ENCODE data around the gene ABCA10. TPM values are rescaled to one million over a fixed set of nuclear protein-coding genes. Genes with fewer than 3 reads are reported as not detected.

Gene ABCA10
- total RNA-seq, 1 experiment from 2014 or later: 18.3 TPM

DNA sequence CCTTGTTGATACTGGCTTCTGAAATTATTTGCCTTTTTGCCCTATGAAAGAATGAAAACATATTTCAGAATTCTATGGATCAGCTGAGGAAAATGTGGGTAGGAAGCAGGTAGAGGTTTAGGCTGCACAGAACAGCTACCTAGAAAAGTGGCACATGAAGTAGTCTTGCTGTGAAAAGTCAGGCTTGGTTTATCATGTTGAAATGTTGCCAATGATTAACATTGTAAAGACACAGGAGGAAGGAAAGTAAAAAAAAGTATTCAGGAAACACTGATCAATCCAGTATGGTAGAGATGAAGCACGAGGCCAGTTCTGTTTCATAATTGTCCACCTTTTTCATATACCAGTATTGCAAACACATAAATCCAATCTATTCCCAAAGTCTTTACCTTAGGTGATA lies 116.8 kb downstream of the ABCA10 start:
- Mint-ChIP-seq H3K27me3 (ENCODE audit: insufficient read depth, unreplicated experiment) (no peaks in the 10 kb centered on the region), H3K9me3 (ENCODE audit: unreplicated experiment) (no peaks in the 10 kb centered on the region), H3K4me3 (ENCODE audit: unreplicated experiment) (no peak overlapping the region), H3K4me1 (ENCODE audit: insufficient read depth, unreplicated experiment) (no peaks in the 10 kb centered on the region), H3K27ac (ENCODE audit: low read depth, unreplicated experiment) (no peak overlapping the region), H3K36me3 (ENCODE audit: insufficient read depth, unreplicated experiment) (peaks cover 20% of the 10 kb centered on the region)
- TF ChIP-seq, protein P1, sequence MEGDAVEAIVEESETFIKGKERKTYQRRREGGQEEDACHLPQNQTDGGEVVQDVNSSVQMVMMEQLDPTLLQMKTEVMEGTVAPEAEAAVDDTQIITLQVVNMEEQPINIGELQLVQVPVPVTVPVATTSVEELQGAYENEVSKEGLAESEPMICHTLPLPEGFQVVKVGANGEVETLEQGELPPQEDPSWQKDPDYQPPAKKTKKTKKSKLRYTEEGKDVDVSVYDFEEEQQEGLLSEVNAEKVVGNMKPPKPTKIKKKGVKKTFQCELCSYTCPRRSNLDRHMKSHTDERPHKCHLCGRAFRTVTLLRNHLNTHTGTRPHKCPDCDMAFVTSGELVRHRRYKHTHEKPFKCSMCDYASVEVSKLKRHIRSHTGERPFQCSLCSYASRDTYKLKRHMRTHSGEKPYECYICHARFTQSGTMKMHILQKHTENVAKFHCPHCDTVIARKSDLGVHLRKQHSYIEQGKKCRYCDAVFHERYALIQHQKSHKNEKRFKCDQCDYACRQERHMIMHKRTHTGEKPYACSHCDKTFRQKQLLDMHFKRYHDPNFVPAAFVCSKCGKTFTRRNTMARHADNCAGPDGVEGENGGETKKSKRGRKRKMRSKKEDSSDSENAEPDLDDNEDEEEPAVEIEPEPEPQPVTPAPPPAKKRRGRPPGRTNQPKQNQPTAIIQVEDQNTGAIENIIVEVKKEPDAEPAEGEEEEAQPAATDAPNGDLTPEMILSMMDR (IDR thresholded peaks at IDR 0.05; ENCODE audit: unreplicated experiment): no peak
- intact Hi-C loops (cut with micrococcal nuclease): no loop called here
- BruUV-seq (replicated peaks): no TSS peak
- no peak for DNase-seq (ENCODE audit: unreplicated experiment)
- CTCF ChIA-PET: no interaction called here
- POLR2A ChIA-PET: interaction anchor here (1.1 kb wide), 1 partner anchor 10 kb away, joined by 3 read pairs; no protein-coding TSS in a partner anchor

DNA sequence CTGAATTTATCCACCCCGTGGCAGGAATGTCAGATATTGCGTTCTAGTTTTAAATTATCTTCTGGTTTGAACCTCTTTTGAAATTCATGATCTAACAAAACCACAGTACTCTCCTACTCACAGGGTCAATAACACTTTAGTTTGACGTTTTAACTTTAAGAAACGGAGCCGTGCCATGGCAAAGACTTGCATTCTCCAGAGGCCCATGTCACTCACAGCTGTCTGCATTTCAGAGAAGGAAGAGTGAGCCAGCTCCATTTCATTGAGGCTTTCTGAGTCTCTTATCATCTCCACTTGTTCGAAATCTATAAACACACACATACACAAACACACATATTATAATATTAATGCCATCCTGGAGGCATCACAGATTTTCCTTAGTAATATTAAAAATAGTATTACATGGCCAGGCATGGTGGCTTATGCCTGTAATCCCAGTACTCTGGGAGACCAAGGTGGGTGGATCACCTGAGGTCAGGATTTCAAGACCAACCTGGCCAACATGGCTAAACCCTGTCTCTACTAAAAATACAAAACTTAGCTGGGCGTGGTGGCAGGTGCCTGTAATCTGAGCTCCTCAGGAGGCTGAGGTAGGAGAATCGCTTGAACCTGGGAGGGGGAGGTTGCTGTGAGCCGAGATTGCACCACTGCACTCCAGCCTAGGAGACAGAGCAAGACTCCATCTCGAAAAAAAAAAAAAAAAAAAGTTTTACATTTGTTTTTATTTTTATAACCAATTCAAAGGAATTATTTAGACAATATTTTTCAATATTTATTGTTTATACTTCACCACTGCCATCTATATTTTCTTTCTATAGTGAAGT lies 122.5 kb downstream of the ABCA10 start:
- POLR2A ChIA-PET: interaction anchor here (0.6 kb wide), 2 partner anchors 15 to 181 kb away, joined by 3 read pairs; no protein-coding TSS in a partner anchor
- CTCF ChIA-PET: interaction anchor here (0.6 kb wide), 1 partner anchor 127 kb away, joined by 3 read pairs; no protein-coding TSS in a partner anchor
- intact Hi-C loops (cut with micrococcal nuclease): no loop called here
- BruUV-seq (replicated peaks): no TSS peak
- Mint-ChIP-seq H3K27ac (ENCODE audit: low read depth, unreplicated experiment) (no peak overlapping the region), H3K27me3 (ENCODE audit: insufficient read depth, unreplicated experiment) (no peaks in the 10 kb centered on the region), H3K4me3 (ENCODE audit: unreplicated experiment) (no peak overlapping the region), H3K9me3 (ENCODE audit: unreplicated experiment) (no peaks in the 10 kb centered on the region), H3K4me1 (ENCODE audit: insufficient read depth, unreplicated experiment) (no peaks in the 10 kb centered on the region), H3K36me3 (ENCODE audit: insufficient read depth, unreplicated experiment) (peaks cover 27% of the 10 kb centered on the region)
- TF ChIP-seq, protein P1 (IDR thresholded peaks at IDR 0.05; ENCODE audit: unreplicated experiment): no peak
- DNase-seq (ENCODE audit: unreplicated experiment): no peak

DNA sequence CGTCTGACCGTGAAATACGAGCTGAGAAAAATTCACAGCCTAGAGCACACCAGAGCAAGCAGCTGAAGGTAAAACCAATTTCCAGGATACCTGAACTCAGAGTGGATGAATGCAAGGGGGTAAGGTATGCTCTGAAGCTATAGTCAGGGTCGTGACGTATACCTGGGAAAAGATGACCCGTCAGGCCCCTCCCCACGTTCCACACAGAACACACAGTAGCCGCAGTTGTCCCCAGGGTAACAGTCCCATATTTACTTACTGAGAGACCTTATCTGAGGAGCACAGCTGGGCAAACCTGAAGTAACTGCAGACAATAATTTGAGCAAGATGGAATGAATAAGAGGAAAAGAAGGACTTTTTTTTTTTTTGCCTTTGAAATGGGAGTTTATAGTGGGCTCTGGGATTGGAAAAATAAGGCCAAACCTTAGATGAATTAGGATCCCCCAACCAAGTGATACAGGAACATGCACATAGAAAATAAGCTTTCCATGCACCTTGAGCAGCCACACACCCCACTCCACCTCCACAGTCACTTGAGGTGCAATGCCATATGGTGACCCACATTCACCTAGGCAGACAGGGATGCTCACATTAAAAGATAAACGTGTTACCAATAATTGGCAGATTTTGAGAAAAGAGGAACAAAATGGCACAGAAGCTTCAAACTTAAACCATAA lies 124.9 kb downstream of the ABCA10 start:
- CTCF ChIA-PET: no interaction called here

DNA sequence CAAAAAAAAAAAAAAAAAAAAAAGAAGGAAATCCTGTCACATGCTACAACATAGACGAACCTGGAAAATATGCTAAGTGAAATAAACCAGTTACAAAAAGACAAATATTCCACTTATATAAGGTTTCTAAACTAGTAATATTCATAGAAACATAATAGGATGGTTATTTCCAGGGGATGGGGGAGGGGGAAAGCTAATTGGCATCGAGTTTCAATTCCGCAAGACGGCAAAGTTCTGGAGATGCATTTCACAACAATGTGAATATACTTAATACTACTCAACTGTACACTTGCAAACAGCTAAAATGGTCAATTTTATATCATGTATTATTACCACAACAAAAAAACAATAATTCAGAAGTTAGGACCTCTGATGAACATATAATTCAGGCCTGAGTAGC lies 130.0 kb downstream of the ABCA10 start:
- intact Hi-C loops (cut with micrococcal nuclease): no loop called here
- TF ChIP-seq, protein P1 (IDR thresholded peaks at IDR 0.05; ENCODE audit: unreplicated experiment): no peak

More for the DNA sequence above, 124.9 kb downstream of the ABCA10 start:
- intact Hi-C loops (cut with micrococcal nuclease): no loop called here
- H3K27me3 Mint-ChIP-seq (ENCODE audit: insufficient read depth, unreplicated experiment): no peaks in the 10 kb centered on the region
- peaks cover 32% of the 10 kb centered on the region for H3K36me3 Mint-ChIP-seq (ENCODE audit: insufficient read depth, unreplicated experiment)
- no TSS peak for BruUV-seq (replicated peaks)
- no peaks in the 10 kb centered on the region for H3K9me3 Mint-ChIP-seq (ENCODE audit: unreplicated experiment)
- TF ChIP-seq, protein P1 (IDR thresholded peaks at IDR 0.05; ENCODE audit: unreplicated experiment): no peak
- POLR2A ChIA-PET: no interaction called here
- H3K4me3 Mint-ChIP-seq (ENCODE audit: unreplicated experiment): no peak overlapping the region
- no peaks in the 10 kb centered on the region for H3K4me1 Mint-ChIP-seq (ENCODE audit: insufficient read depth, unreplicated experiment)
- no peak overlapping the region for H3K27ac Mint-ChIP-seq (ENCODE audit: low read depth, unreplicated experiment)
- no peak for DNase-seq (ENCODE audit: unreplicated experiment)

More for the DNA sequence above, 130.0 kb downstream of the ABCA10 start:
- no peaks in the 10 kb centered on the region for H3K4me1 Mint-ChIP-seq (ENCODE audit: insufficient read depth, unreplicated experiment)
- no TSS peak for BruUV-seq (replicated peaks)
- H3K4me3 Mint-ChIP-seq (ENCODE audit: unreplicated experiment): no peak overlapping the region
- DNase-seq (ENCODE audit: unreplicated experiment): no peak
- H3K9me3 Mint-ChIP-seq (ENCODE audit: unreplicated experiment): no peaks in the 10 kb centered on the region
- peaks cover 40% of the 10 kb centered on the region for H3K36me3 Mint-ChIP-seq (ENCODE audit: insufficient read depth, unreplicated experiment)
- H3K27me3 Mint-ChIP-seq (ENCODE audit: insufficient read depth, unreplicated experiment): no peaks in the 10 kb centered on the region
- CTCF ChIA-PET: interaction anchor here (1.1 kb wide), 1 partner anchor 18 kb away, joined by 3 read pairs; no protein-coding TSS in a partner anchor
- H3K27ac Mint-ChIP-seq (ENCODE audit: low read depth, unreplicated experiment): no peak overlapping the region
- POLR2A ChIA-PET: interaction anchor here (0.9 kb wide), 1 partner anchor 8 kb away, joined by 3 read pairs; no protein-coding TSS in a partner anchor
